Mesothelial cell of epicardium (in vitro differentiated cells): ENCODE measurements around the gene SEPTIN7. TPM values are rescaled to one million over a fixed set of nuclear protein-coding genes. Genes with fewer than 3 reads are reported as not detected.

Source experiments
- DNase-seq, 2 experiments: peaks; one replicate each; pipeline ENCODE4 v3.0.0; 2021; ENCODE audit warnings: low spot score in 2 of 2; ENCODE audit not compliant: unreplicated experiment in 2 of 2
- H3K27ac Mint-ChIP-seq: 2 replicates; pipeline ENCODE4 v1.8.0; 2021; ENCODE audit warnings: mixed read lengths
- H3K27me3 Mint-ChIP-seq: 2 replicates; pipeline ENCODE4 v1.8.0; 2021; ENCODE audit warnings: low read depth, mixed read lengths
- H3K36me3 Mint-ChIP-seq: 2 replicates; pipeline ENCODE4 v1.8.0; 2021; ENCODE audit warnings: mixed read lengths
- H3K4me1 Mint-ChIP-seq: 2 replicates; pipeline ENCODE4 v1.8.0; 2021; ENCODE audit warnings: mixed read lengths
- H3K4me3 Mint-ChIP-seq: 2 replicates; pipeline ENCODE4 v1.8.0; 2021; ENCODE audit warnings: mild to moderate bottlenecking, moderate library complexity, mixed read lengths
- H3K9me3 Mint-ChIP-seq: 2 replicates; pipeline ENCODE4 v1.8.0; 2021; ENCODE audit warnings: mixed read lengths
- total RNA-seq: library from RNA; stranded (reverse); gene quantifications from 3 replicates; pipeline ENCODE4 v1.2.1, GENCODE V29; 2021
- TF ChIP-seq, protein P1 (sequence below): fragments of 200-600 bp; sonication (generic); IDR thresholded peaks from one replicate; pipeline ENCODE4 v1.5.0; 2021; ENCODE audit warnings: antibody characterized with exemption; ENCODE audit not compliant: unreplicated experiment

Gene SEPTIN7
- total RNA-seq, 1 donor from 2014 or later = 200 TPM

DNA sequence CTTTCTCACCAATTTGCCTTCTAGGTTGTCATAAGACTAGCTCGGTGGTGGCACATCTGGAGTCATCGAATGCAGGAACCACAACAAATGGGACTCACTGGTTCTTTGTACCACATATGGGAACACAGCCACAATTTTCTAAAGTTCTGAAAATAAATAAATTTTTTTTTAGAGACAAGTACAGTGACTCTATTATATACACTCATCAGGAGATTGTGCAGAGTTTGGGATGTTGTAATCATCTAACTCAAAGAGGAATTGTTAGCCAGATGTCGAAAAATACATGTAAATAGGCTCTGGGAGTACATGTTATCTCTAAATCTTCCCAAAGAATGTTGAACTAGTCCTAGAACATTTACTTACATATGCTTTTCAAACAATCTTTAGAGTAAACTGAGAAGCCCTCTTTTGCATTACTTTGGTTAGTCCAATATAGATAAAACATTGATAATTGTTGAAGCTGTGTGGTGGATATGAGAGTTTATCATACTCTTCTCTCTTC lies 19.6 kb upstream of the SEPTIN7 start:
- TF ChIP-seq, protein P1, sequence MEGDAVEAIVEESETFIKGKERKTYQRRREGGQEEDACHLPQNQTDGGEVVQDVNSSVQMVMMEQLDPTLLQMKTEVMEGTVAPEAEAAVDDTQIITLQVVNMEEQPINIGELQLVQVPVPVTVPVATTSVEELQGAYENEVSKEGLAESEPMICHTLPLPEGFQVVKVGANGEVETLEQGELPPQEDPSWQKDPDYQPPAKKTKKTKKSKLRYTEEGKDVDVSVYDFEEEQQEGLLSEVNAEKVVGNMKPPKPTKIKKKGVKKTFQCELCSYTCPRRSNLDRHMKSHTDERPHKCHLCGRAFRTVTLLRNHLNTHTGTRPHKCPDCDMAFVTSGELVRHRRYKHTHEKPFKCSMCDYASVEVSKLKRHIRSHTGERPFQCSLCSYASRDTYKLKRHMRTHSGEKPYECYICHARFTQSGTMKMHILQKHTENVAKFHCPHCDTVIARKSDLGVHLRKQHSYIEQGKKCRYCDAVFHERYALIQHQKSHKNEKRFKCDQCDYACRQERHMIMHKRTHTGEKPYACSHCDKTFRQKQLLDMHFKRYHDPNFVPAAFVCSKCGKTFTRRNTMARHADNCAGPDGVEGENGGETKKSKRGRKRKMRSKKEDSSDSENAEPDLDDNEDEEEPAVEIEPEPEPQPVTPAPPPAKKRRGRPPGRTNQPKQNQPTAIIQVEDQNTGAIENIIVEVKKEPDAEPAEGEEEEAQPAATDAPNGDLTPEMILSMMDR = no peak
- Mint-ChIP-seq H3K4me3 (no peak overlapping the region), H3K4me1 (no peaks in the 10 kb centered on the region), H3K27me3 (no peaks in the 10 kb centered on the region), H3K9me3 (no peaks in the 10 kb centered on the region), H3K36me3 (no peaks in the 10 kb centered on the region), H3K27ac (no peak overlapping the region)
- no peak for DNase-seq

DNA sequence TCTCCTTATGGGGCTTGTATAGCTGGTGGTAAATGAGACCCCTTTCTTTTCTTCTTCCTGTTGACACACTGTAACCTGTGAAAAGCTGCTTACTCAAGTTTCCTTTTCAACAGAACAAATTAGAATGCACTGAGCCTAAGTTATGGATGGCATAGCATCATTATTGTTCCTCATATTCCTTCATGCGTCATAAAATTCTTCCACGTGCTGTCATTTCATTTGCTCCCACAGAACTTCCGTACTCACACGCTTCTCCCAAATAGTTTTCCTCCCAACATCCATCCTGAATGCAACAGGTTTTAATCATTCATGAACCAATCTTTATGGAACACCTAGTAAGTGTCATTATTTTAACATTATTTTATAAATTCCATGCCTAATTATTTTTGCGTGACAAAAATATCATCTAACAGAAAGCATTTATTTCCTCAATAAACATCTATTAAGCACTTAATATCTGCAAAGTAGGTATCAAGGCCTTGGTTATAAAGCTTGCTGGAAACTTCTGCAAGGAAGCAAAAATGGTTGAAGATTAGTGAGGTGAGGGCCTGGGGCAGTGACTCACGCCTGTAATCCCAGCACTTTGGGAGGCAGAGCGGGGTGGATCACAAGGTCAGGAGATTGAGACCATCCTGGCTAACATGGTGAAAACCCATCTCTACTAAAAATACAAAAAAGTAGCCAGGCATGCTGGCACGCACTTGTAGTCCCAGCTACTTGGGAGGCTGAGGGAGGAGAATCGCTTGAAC lies 18.9 kb upstream of the SEPTIN7 start:
- no peaks in the 10 kb centered on the region for H3K4me1 Mint-ChIP-seq
- H3K9me3 Mint-ChIP-seq = no peaks in the 10 kb centered on the region
- H3K36me3 Mint-ChIP-seq = no peaks in the 10 kb centered on the region
- DNase-seq = no peak
- H3K4me3 Mint-ChIP-seq = no peak overlapping the region
- no peak overlapping the region for H3K27ac Mint-ChIP-seq
- no peaks in the 10 kb centered on the region for H3K27me3 Mint-ChIP-seq
- TF ChIP-seq, protein P1 = no peak

DNA sequence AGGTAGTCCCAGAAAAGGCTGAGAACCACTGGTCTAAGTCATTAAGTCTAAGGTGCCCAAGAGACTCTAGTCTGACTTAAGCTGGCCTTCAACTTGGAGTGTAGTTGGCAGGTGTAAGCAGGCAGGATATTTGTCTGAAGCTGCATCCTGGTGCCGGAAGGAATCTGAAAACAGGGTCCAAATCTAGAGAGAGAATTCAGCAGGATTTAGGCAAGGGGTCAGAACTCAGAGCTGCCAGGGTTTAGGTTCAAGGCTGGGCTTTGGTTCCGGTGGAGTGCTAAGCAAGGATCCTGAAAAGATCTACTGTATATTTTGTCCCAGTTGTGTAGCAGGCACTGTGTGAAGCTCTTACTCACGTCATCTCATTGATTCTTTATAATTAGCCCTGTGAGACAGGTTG lies 16.5 kb upstream of the SEPTIN7 start:
- no peak for DNase-seq
- Mint-ChIP-seq H3K27ac (no peak overlapping the region), H3K4me3 (no peak overlapping the region), H3K4me1 (peaks cover 7% of the 10 kb centered on the region), H3K27me3 (no peaks in the 10 kb centered on the region), H3K9me3 (peaks cover 5% of the 10 kb centered on the region), H3K36me3 (peaks cover 4% of the 10 kb centered on the region)
- TF ChIP-seq, protein P1 = no peak

DNA sequence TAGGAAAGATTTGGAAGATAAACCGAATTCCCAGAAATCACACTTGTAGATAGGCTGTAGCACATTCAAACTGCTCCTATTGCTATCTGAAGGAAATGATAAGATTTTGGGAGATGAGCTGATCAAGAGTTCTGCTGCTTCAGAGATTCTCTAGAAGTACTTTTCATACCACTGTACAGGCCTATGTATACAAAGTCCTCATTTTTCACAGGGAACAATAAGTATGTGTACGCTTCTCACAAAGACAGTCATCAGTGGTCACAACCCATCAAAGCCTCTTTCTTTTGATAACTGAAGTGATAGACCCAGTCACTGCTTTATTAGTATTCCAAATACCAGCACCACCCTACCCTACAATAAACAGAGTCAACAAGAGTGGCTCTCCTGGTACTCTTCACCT lies 15.6 kb upstream of the SEPTIN7 start:
- Mint-ChIP-seq H3K9me3 (peaks cover 10% of the 10 kb centered on the region), H3K4me1 (peaks cover 7% of the 10 kb centered on the region), H3K4me3 (no peak overlapping the region), H3K27me3 (no peaks in the 10 kb centered on the region), H3K27ac (no peak overlapping the region), H3K36me3 (peaks cover 7% of the 10 kb centered on the region)
- DNase-seq = no peak
- TF ChIP-seq, protein P1 = no peak

DNA sequence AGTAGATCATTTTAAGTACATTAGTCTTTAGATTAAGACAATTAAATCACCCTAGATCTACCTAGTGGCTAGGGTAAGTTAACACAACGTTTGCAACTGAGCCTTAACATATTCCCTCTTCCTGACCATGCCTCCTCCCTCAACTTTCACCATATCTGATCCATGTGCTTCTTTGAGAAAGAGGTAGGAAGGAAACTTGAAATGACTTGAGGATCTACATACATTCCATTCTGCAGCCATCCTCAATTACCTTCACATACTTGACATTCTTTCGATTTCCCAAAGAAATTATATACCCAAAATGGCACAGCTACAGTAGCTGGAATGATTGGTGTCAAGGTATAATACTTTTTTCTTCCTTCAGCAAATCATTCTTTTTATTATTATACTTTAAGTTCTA lies 12.9 kb upstream of the SEPTIN7 start:
- Mint-ChIP-seq H3K4me3 (no peak overlapping the region), H3K27ac (peak overlapping the region; percentile 77), H3K9me3 (peaks cover 10% of the 10 kb centered on the region), H3K27me3 (no peaks in the 10 kb centered on the region), H3K4me1 (peaks cover 9% of the 10 kb centered on the region), H3K36me3 (peaks cover 7% of the 10 kb centered on the region)
- TF ChIP-seq, protein P1 = no peak
- DNase-seq = no peak
